ENCODE measurements around the gene ATN1. TPM values are rescaled to one million over a fixed set of nuclear protein-coding genes. Genes with fewer than 3 reads are reported as not detected.

ATN1 gene
- total RNA-seq, 1 experiment from 2014 or later: 126 TPM

GRCh38 chr12:6943722-6944380 is 16.1 kb downstream of the ATN1 start, which contains the start of the genes C12orf57 and RNU7-1:
Gene C12orf57 (plus strand): TSS chr12:6944022. CDS start chr12:6944122, 100 bp downstream.
Gene RNU7-1 (plus strand): TSS chr12:6943816.
- Mint-ChIP-seq H3K4me3 (ENCODE audit: unreplicated experiment) (peak within 1 kb of the TSS; percentile 88), H3K36me3 (ENCODE audit: insufficient read depth, unreplicated experiment) (peaks cover 79% of the 10 kb centered on the region), H3K27me3 (ENCODE audit: insufficient read depth, unreplicated experiment) (peaks cover 4% of the 10 kb centered on the region), H3K27ac (ENCODE audit: unreplicated experiment) (peak within 1 kb of the TSS; percentile 99), H3K4me1 (ENCODE audit: low read depth, unreplicated experiment) (peaks cover 40% of the 10 kb centered on the region), H3K9me3 (ENCODE audit: unreplicated experiment) (no peaks in the 10 kb centered on the region)
- Histone ChIP-seq H3K4me3 (ENCODE audit: low read depth, low read length) (peak within 1 kb of the TSS; percentile 59), H3K27me3 (replicated peaks; ENCODE audit: control insufficient read depth, insufficient read depth, low read length) (no peaks in the 10 kb centered on the region), H3K36me3 (ENCODE audit: control insufficient read depth, insufficient read depth, low read length) (peaks cover 4% of the 10 kb centered on the region; the same call in 1 of the 2 replicates), H3K9me3 (no peaks in the 10 kb centered on the region), H3K4me1 (peaks cover 18% of the 10 kb centered on the region)
- ChIA-PET CTCF (interaction anchor here (0.6 to 6.0 kb wide), 22 partner anchors 10 to 974 kb away, joined by 3 to 241 read pairs (median 7); partner anchors contain the start of genes C1R, C1RL, LPCAT3 and SPSB2), POLR2A (interaction anchor here (0.5 to 5.2 kb wide), 37 partner anchors 10 to 993 kb away, joined by 3 to 237 read pairs (median 8); partner anchors contain the start of genes ATN1, C1R, C1RL and CDCA3)
- TSS peak; percentile 75 for BruUV-seq (replicated peaks)
- TF ChIP-seq CTCF (IDR thresholded peaks at IDR 0.05; ENCODE audit: insufficient read depth in 1 of 2, low read depth in 1 of 2, low read length in 1 of 2, severe bottlenecking in 1 of 2, unreplicated experiment in 1 of 2): no peak
- intact Hi-C loops (cut with micrococcal nuclease; ENCODE audit: unreplicated experiment): loop anchor here (1.0 to 2.0 kb wide), 4 partner anchors 20 to 148 kb away; partner anchors contain the start of genes C1R, EMG1 and PHB2
- peak; percentile 92 to 96 for DNase-seq

- peak overlapping the region; percentile 99 for H3K27ac Mint-ChIP-seq (ENCODE audit: unreplicated experiment)
- no peaks in the 10 kb centered on the region for H3K9me3 Mint-ChIP-seq (ENCODE audit: unreplicated experiment)
- H3K4me1 Mint-ChIP-seq (ENCODE audit: low read depth, unreplicated experiment): peaks cover 40% of the 10 kb centered on the region
- no peaks in the 10 kb centered on the region for H3K9me3 ChIP-seq
- peak overlapping the region; percentile 88 for H3K4me3 Mint-ChIP-seq (ENCODE audit: unreplicated experiment)
- intact Hi-C loops (cut with micrococcal nuclease; ENCODE audit: unreplicated experiment): loop anchor here (1.0 kb wide), 3 partner anchors 20 to 148 kb away; partner anchors contain the start of genes C1R, EMG1 and PHB2
- H3K4me1 ChIP-seq: peaks cover 18% of the 10 kb centered on the region
- DNase-seq: peak; percentile 97
- no TSS peak for BruUV-seq (replicated peaks)
- H3K4me3 ChIP-seq (ENCODE audit: low read depth, low read length): peak overlapping the region; percentile 59
- peaks cover 76% of the 10 kb centered on the region for H3K36me3 Mint-ChIP-seq (ENCODE audit: insufficient read depth, unreplicated experiment)
- H3K36me3 ChIP-seq (ENCODE audit: control insufficient read depth, insufficient read depth, low read length): no peaks in the 10 kb centered on the region
- ChIA-PET POLR2A (interaction anchor here (0.5 to 5.2 kb wide), 32 partner anchors 10 to 992 kb away, joined by 3 to 237 read pairs (median 9); partner anchors contain the start of genes ATN1, C1RL, CDCA3 and COPS7A), CTCF (interaction anchor here (0.6 to 6.0 kb wide), 19 partner anchors 10 to 974 kb away, joined by 3 to 241 read pairs (median 11); partner anchors contain the start of genes C1R, C1RL, LPCAT3 and SPSB2)
- peak; percentile 93 to 96 for TF ChIP-seq CTCF (IDR thresholded peaks at IDR 0.05; ENCODE audit: insufficient read depth in 1 of 2, low read depth in 1 of 2, low read length in 1 of 2, severe bottlenecking in 1 of 2, unreplicated experiment in 1 of 2)
- no peaks in the 10 kb centered on the region for H3K27me3 ChIP-seq (replicated peaks; ENCODE audit: control insufficient read depth, insufficient read depth, low read length)
- peaks cover 4% of the 10 kb centered on the region for H3K27me3 Mint-ChIP-seq (ENCODE audit: insufficient read depth, unreplicated experiment)
These were observed 16.8 kb downstream of the ATN1 start for GRCh38 chr12:6944381-6945186.
